ENCODE results near the gene PNPLA6.

Gene PNPLA6

GRCh38 chr19:7556696-7557315 lies 21.3 kb downstream of the PNPLA6 start:
- no peak overlapping the region for H3K4me3 ChIP-seq (ENCODE audit: low read depth, low read length)
- no peak for DNase-seq (ENCODE audit: low read depth)
- no peak for TF ChIP-seq CTCF (IDR thresholded peaks at IDR 0.05; ENCODE audit: low read depth, low read length, missing control alignments)

GRCh38 chr19:7558667-7559066 lies 23.1 kb downstream of the PNPLA6 start:
- DNase-seq (ENCODE audit: low read depth) = no peak
- H3K4me3 ChIP-seq (ENCODE audit: low read depth, low read length) = no peak overlapping the region
- no peak for TF ChIP-seq CTCF (IDR thresholded peaks at IDR 0.05; ENCODE audit: low read depth, low read length, missing control alignments)

- no peak overlapping the region for H3K4me3 ChIP-seq (ENCODE audit: low read depth, low read length)
- no peak for TF ChIP-seq CTCF (IDR thresholded peaks at IDR 0.05; ENCODE audit: low read depth, low read length, missing control alignments)
- DNase-seq (ENCODE audit: low read depth) = no peak
Observed at GRCh38 chr19:7559102-7559501, 23.6 kb downstream of the PNPLA6 start.

GRCh38 chr19:7560255-7560654 lies 24.7 kb downstream of the PNPLA6 start:
- no peak for TF ChIP-seq CTCF (IDR thresholded peaks at IDR 0.05; ENCODE audit: low read depth, low read length, missing control alignments)
- no peak for DNase-seq (ENCODE audit: low read depth)
- no peak overlapping the region for H3K4me3 ChIP-seq (ENCODE audit: low read depth, low read length)

GRCh38 chr19:7561325-7561724 lies 25.8 kb downstream of the PNPLA6 start:
- no peak for TF ChIP-seq CTCF (IDR thresholded peaks at IDR 0.05; ENCODE audit: low read depth, low read length, missing control alignments)
- no peak overlapping the region for H3K4me3 ChIP-seq (ENCODE audit: low read depth, low read length)
- DNase-seq (ENCODE audit: low read depth) = no peak

GRCh38 chr19:7562646-7563393 lies 27.3 kb downstream of the PNPLA6 start:
- no peak for TF ChIP-seq CTCF (IDR thresholded peaks at IDR 0.05; ENCODE audit: low read depth, low read length, missing control alignments)
- no peak overlapping the region for H3K4me3 ChIP-seq (ENCODE audit: low read depth, low read length)
- DNase-seq (ENCODE audit: low read depth) = no peak

- no peak for TF ChIP-seq CTCF (IDR thresholded peaks at IDR 0.05; ENCODE audit: low read depth, low read length, missing control alignments)
- DNase-seq (ENCODE audit: low read depth) = no peak
- H3K4me3 ChIP-seq (ENCODE audit: low read depth, low read length) = no peak overlapping the region
Observed at GRCh38 chr19:7564866-7565265, 29.3 kb downstream of the PNPLA6 start.

All from GM12864 (cell line).